Endothelial cell (in vitro differentiated cells): ENCODE data around the gene KIAA1755. TPM values are rescaled to one million over a fixed set of nuclear protein-coding genes. Genes with fewer than 3 reads are reported as not detected.

ENCODE experiments used
- DNase-seq: peaks from one replicate; pipeline ENCODE4 v3.0.0; 2021; ENCODE audit warnings: low spot score
- H3K27ac Mint-ChIP-seq: one replicate; pipeline ENCODE4 v1.8.0; 2021; ENCODE audit warnings: mixed read lengths, inconsistent platforms; ENCODE audit not compliant: unreplicated experiment
- H3K27me3 Mint-ChIP-seq: one replicate; pipeline ENCODE4 v1.8.0; 2021; ENCODE audit warnings: mild to moderate bottlenecking, moderate library complexity, mixed read lengths, inconsistent platforms; ENCODE audit not compliant: unreplicated experiment
- H3K36me3 Mint-ChIP-seq: one replicate; pipeline ENCODE4 v1.8.0; 2021; ENCODE audit warnings: mild to moderate bottlenecking, low read depth, mixed read lengths, inconsistent platforms; ENCODE audit not compliant: unreplicated experiment
- H3K4me1 Mint-ChIP-seq: one replicate; pipeline ENCODE4 v1.8.0; 2021; ENCODE audit warnings: mild to moderate bottlenecking, mixed read lengths, inconsistent platforms; ENCODE audit not compliant: unreplicated experiment
- H3K4me3 Mint-ChIP-seq: one replicate; pipeline ENCODE4 v1.8.0; 2021; ENCODE audit warnings: mild to moderate bottlenecking, mixed read lengths, inconsistent platforms; ENCODE audit not compliant: unreplicated experiment
- H3K9me3 Mint-ChIP-seq: one replicate; pipeline ENCODE4 v1.8.0; 2021; ENCODE audit warnings: mixed read lengths, inconsistent platforms; ENCODE audit not compliant: unreplicated experiment
- CTCF ChIP-seq: fragments of 200-600 bp; sonication (generic); IDR thresholded peaks from one replicate; pipeline ENCODE4 v1.5.0; 2021; ENCODE audit warnings: antibody characterized with exemption; ENCODE audit not compliant: unreplicated experiment
- total RNA-seq: library from RNA; stranded (reverse); fragmentation: NEBNext Ultra II Directional; extraction: Animal tissue kit (Norgen Biotek cat#: 25700); gene quantifications from one replicate; pipeline ENCODE4 v1.2.1, GENCODE V29; 2021; ENCODE audit not compliant: unreplicated experiment

Gene KIAA1755
- total RNA-seq, 1 donor from 2014 or later, result not detected

GRCh38 chr20:38245753-38246152 is 14.8 kb downstream of the KIAA1755 start:
- Mint-ChIP-seq H3K9me3 (no peaks in the 10 kb centered on the region), H3K4me3 (no peak overlapping the region), H3K4me1 (peaks cover 3% of the 10 kb centered on the region), H3K36me3 (peaks cover 7% of the 10 kb centered on the region), H3K27ac (no peak overlapping the region), H3K27me3 (peaks cover 7% of the 10 kb centered on the region)
- no peak for TF ChIP-seq CTCF
- DNase-seq, result no peak

- no peak for TF ChIP-seq CTCF
- peaks cover 3% of the 10 kb centered on the region for H3K4me1 Mint-ChIP-seq
- peaks cover 4% of the 10 kb centered on the region for H3K27me3 Mint-ChIP-seq
- H3K36me3 Mint-ChIP-seq, result peaks cover 7% of the 10 kb centered on the region
- no peaks in the 10 kb centered on the region for H3K9me3 Mint-ChIP-seq
- no peak for DNase-seq
- no peak overlapping the region for H3K27ac Mint-ChIP-seq
- H3K4me3 Mint-ChIP-seq, result no peak overlapping the region
These were observed 16.9 kb downstream of the KIAA1755 start for GRCh38 chr20:38243709-38244020.

- Mint-ChIP-seq H3K4me1 (peaks cover 3% of the 10 kb centered on the region), H3K27ac (no peak overlapping the region), H3K36me3 (peaks cover 7% of the 10 kb centered on the region), H3K9me3 (no peaks in the 10 kb centered on the region), H3K4me3 (peak overlapping the region; percentile 2), H3K27me3 (peaks cover 4% of the 10 kb centered on the region)
- peak; percentile 87 for TF ChIP-seq CTCF
- no peak for DNase-seq
These were observed 17.5 kb downstream of the KIAA1755 start for GRCh38 chr20:38242848-38243708.

GRCh38 chr20:38241201-38241600 is 19.3 kb downstream of the KIAA1755 start:
- Mint-ChIP-seq H3K27ac (no peak overlapping the region), H3K4me1 (peaks cover 10% of the 10 kb centered on the region), H3K9me3 (no peaks in the 10 kb centered on the region), H3K27me3 (peaks cover 5% of the 10 kb centered on the region), H3K4me3 (no peak overlapping the region), H3K36me3 (peaks cover 7% of the 10 kb centered on the region)
- TF ChIP-seq CTCF, result no peak
- no peak for DNase-seq

GRCh38 chr20:38239441-38239840 is 21.1 kb downstream of the KIAA1755 start:
- Mint-ChIP-seq H3K27ac (no peak overlapping the region), H3K4me3 (no peak overlapping the region), H3K27me3 (peaks cover 2% of the 10 kb centered on the region), H3K4me1 (peaks cover 7% of the 10 kb centered on the region), H3K36me3 (peaks cover 2% of the 10 kb centered on the region), H3K9me3 (no peaks in the 10 kb centered on the region)
- no peak for TF ChIP-seq CTCF
- no peak for DNase-seq
